Common myeloid progenitor, CD34-positive (primary cell): ENCODE results near the gene TCF12.
A peak's percentile ranks its signal among the peaks of the same experiment; 100 is the strongest.

Experiments used
- CTCF ChIA-PET: fragments of 350-600 bp; sonication (Branson Sonifier 250); formaldehyde crosslinking; loops from one replicate; lab custom pipeline; 2021; ENCODE audit warnings: antibody characterized with exemption; lab: Charles Lee
- POLR2A ChIA-PET: fragments of 350-600 bp; sonication (Branson Sonifier 250); formaldehyde crosslinking; loops from one replicate; lab custom pipeline; 2021; ENCODE audit warnings: antibody characterized with exemption; lab: Charles Lee
- DNase-seq, 3 donors: peaks; one replicate each; pipeline versions ENCODE4 v3.0.0 to v3.0.0-alpha.2; 2013
- H3K27ac ChIP-seq, 2 experiments: 1 replicate in 1 of 2; 2 replicates in 1 of 2; pipeline ENCODE4 v1.7.0; 2013; ENCODE audit warnings: inconsistent platforms in 2 of 2, low read length in 2 of 2, mild to moderate bottlenecking in 2 of 2, low read depth in 1 of 2, moderate library complexity in 1 of 2; ENCODE audit not compliant: severe bottlenecking in 2 of 2, insufficient read depth in 1 of 2, poor library complexity in 1 of 2
- H3K27me3 ChIP-seq, 5 experiments: replicated peaks in 2 of 5; 1 replicate in 3 of 5; 2 replicates in 2 of 5; pipeline versions ENCODE4 v1.6.1 to v1.7.0; 2013; ENCODE audit warnings: low read length in 4 of 5, mild to moderate bottlenecking in 2 of 5, moderate library complexity in 2 of 5, inconsistent platforms in 1 of 5; ENCODE audit not compliant: insufficient read depth in 5 of 5, control insufficient read depth in 4 of 5
- H3K36me3 ChIP-seq, 4 experiments: 1 replicate in 2 of 4; 2 replicates in 2 of 4; pipeline versions ENCODE4 v1.6.1 to v1.7.0; 2013; ENCODE audit warnings: low read length in 3 of 4, control low read depth in 1 of 4, mild to moderate bottlenecking in 1 of 4; ENCODE audit not compliant: control insufficient read depth in 4 of 4, insufficient read depth in 4 of 4
- H3K4me1 ChIP-seq, 4 experiments: 1 replicate in 3 of 4; 2 replicates in 1 of 4; pipeline versions ENCODE4 v1.6.1 to v1.7.1; 2013; ENCODE audit warnings: low read length in 3 of 4, mild to moderate bottlenecking in 3 of 4, control low read depth in 1 of 4, inconsistent platforms in 1 of 4, moderate library complexity in 1 of 4; ENCODE audit not compliant: control insufficient read depth in 4 of 4, insufficient read depth in 4 of 4; ENCODE audit errors: control extremely low read depth in 1 of 4
- H3K4me3 ChIP-seq, 7 experiments: 1 replicate in 4 of 7; 2 replicates in 3 of 7; pipeline versions ENCODE4 v1.5.1 to v1.7.0; 2013; ENCODE audit warnings: mild to moderate bottlenecking in 7 of 7, low read length in 6 of 7, moderate library complexity in 6 of 7, inconsistent platforms in 2 of 7, low read depth in 2 of 7, control low read depth in 1 of 7; ENCODE audit not compliant: insufficient read depth in 4 of 7, control insufficient read depth in 1 of 7; ENCODE audit errors: extremely low read depth in 1 of 7
- H3K9me3 ChIP-seq, 5 experiments: 1 replicate in 4 of 5; 2 replicates in 1 of 5; pipeline versions ENCODE4 v1.6.1 to v1.7.1; 2013; ENCODE audit warnings: low read length in 4 of 5, mild to moderate bottlenecking in 2 of 5, inconsistent platforms in 1 of 5, low read depth in 1 of 5, moderate library complexity in 1 of 5; ENCODE audit not compliant: control insufficient read depth in 4 of 5, insufficient read depth in 2 of 5; ENCODE audit errors: control extremely low read depth in 1 of 5
- WGBS: methylation state at CpG from one replicate; pipeline ENCODE4 v1.1.5; 2013; ENCODE audit not compliant: insufficient coverage; 5-methylcytosine and 5-hydroxymethylcytosine counted together

TCF12 gene

GRCh38 chr15:57217778-57218598, 299.5 kb downstream of the TCF12 start:
- H3K9me3 ChIP-seq: no peaks in the 10 kb centered on the region
- ChIA-PET CTCF (interaction anchor here (0.9 to 1.1 kb wide), 3 partner anchors 73 to 201 kb away, joined by 3 to 4 read pairs (median 4); no protein-coding TSS in a partner anchor), POLR2A (no interaction called here)
- H3K36me3 ChIP-seq: no peaks in the 10 kb centered on the region
- H3K4me3 ChIP-seq: no peak overlapping the region
- DNase-seq: peak in 2 of 3 donors; percentile 53 to 64
- no peaks in the 10 kb centered on the region for H3K27me3 ChIP-seq
- peaks cover 6 to 20% (median 13%) of the 10 kb centered on the region in 4 experiments for H3K4me1 ChIP-seq
- 34% methylated on average over 4 of the region's 7 CpGs for WGBS
- H3K27ac ChIP-seq: no peak overlapping the region

- peak overlapping the region in 1 of 7 experiments; percentile 21 for H3K4me3 ChIP-seq
- H3K9me3 ChIP-seq: no peaks in the 10 kb centered on the region
- WGBS: no CpG with 5 or more reads among the region's 2 CpGs
- peak; percentile 28 to 74 (median 69) for DNase-seq
- no peaks in the 10 kb centered on the region for H3K27me3 ChIP-seq
- H3K4me1 ChIP-seq: peaks cover 6 to 21% (median 12%) of the 10 kb centered on the region in 4 experiments
- POLR2A ChIA-PET: no interaction called here
- H3K27ac ChIP-seq: no peak overlapping the region
- CTCF ChIA-PET: interaction anchor here (1.1 kb wide), 1 partner anchor 74 kb away, joined by 4 read pairs; no protein-coding TSS in a partner anchor
- H3K36me3 ChIP-seq: no peaks in the 10 kb centered on the region
Observed at GRCh38 chr15:57218826-57219576, 300.6 kb downstream of the TCF12 start.

GRCh38 chr15:57220205-57220604, 301.8 kb downstream of the TCF12 start:
- CTCF ChIA-PET: interaction anchor here (1.2 to 1.5 kb wide), 3 partner anchors 18 to 729 kb away, joined by 4 to 5 read pairs (median 4); no protein-coding TSS in a partner anchor

GRCh38 chr15:57221134-57221533, 302.7 kb downstream of the TCF12 start:
- ChIA-PET POLR2A (no interaction called here), CTCF (interaction anchor here (0.9 to 1.5 kb wide), 3 partner anchors 18 to 730 kb away, joined by 3 to 4 read pairs (median 4); no protein-coding TSS in a partner anchor)
- H3K27ac ChIP-seq: no peak overlapping the region
- no peak overlapping the region for H3K4me3 ChIP-seq
- H3K9me3 ChIP-seq: no peaks in the 10 kb centered on the region
- DNase-seq: no peak
- no peaks in the 10 kb centered on the region for H3K27me3 ChIP-seq
- peaks cover 6 to 24% (median 12%) of the 10 kb centered on the region in 4 experiments for H3K4me1 ChIP-seq
- H3K36me3 ChIP-seq: no peaks in the 10 kb centered on the region
- WGBS: no CpG with 5 or more reads among the region's 1 CpG

More at GRCh38 chr15:57220205-57220604, 301.8 kb downstream of the TCF12 start:
- no peaks in the 10 kb centered on the region for H3K9me3 ChIP-seq
- no peaks in the 10 kb centered on the region for H3K27me3 ChIP-seq
- DNase-seq: no peak
- H3K4me3 ChIP-seq: no peak overlapping the region
- H3K36me3 ChIP-seq: no peaks in the 10 kb centered on the region
- no CpG with 5 or more reads among the region's 2 CpGs for WGBS
- no peak overlapping the region for H3K27ac ChIP-seq
- H3K4me1 ChIP-seq: peaks cover 6 to 24% (median 12%) of the 10 kb centered on the region in 4 experiments
- POLR2A ChIA-PET: no interaction called here

- POLR2A ChIA-PET: no interaction called here
- Histone ChIP-seq H3K36me3 (no peaks in the 10 kb centered on the region), H3K27me3 (no peaks in the 10 kb centered on the region), H3K4me1 (peaks cover 0 to 16% (median 9%) of the 10 kb centered on the region in 4 experiments), H3K27ac (no peak overlapping the region), H3K4me3 (no peak overlapping the region), H3K9me3 (no peaks in the 10 kb centered on the region)
- CTCF ChIA-PET: interaction anchor here (1.5 kb wide), 1 partner anchor 9 kb away, joined by 4 read pairs; no protein-coding TSS in a partner anchor
- no CpG with 5 or more reads among the region's 2 CpGs for WGBS
- DNase-seq: no peak
Observed at GRCh38 chr15:57223345-57223744, 304.9 kb downstream of the TCF12 start.

GRCh38 chr15:57223887-57224286, 305.4 kb downstream of the TCF12 start:
- POLR2A ChIA-PET: no interaction called here
- no peak overlapping the region for H3K4me3 ChIP-seq
- DNase-seq: no peak
- no peaks in the 10 kb centered on the region for H3K27me3 ChIP-seq
- no peaks in the 10 kb centered on the region for H3K9me3 ChIP-seq
- CTCF ChIA-PET: interaction anchor here (1.5 kb wide), 1 partner anchor 10 kb away, joined by 4 read pairs; no protein-coding TSS in a partner anchor
- H3K36me3 ChIP-seq: no peaks in the 10 kb centered on the region
- H3K27ac ChIP-seq: no peak overlapping the region
- 100% methylated on average over 1 of the region's 2 CpGs for WGBS
- H3K4me1 ChIP-seq: peaks cover 0 to 12% (median 7%) of the 10 kb centered on the region in 4 experiments
